ENCODE results near the gene ICA1L.

ICA1L gene

DNA sequence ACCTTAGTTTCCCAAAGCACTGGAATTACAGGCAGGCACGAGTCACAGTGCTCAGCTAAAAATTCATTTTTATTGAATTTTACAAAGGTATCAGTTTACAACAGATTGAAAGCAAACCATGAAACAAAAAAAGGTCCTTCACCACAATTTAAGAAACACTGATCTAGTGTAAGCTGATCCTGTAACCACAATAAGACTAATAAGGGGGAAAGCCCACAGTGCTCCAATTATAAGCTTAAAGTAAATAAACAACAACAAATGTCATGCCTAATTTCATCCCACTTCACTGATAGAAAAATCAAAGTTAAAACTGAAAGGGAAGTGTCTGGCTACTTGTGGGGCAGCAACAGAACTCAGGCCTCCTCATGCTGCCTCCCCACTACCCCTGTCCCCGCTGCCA lies 49.2 kb downstream of the ICA1L start:
- TF ChIP-seq, protein P1, sequence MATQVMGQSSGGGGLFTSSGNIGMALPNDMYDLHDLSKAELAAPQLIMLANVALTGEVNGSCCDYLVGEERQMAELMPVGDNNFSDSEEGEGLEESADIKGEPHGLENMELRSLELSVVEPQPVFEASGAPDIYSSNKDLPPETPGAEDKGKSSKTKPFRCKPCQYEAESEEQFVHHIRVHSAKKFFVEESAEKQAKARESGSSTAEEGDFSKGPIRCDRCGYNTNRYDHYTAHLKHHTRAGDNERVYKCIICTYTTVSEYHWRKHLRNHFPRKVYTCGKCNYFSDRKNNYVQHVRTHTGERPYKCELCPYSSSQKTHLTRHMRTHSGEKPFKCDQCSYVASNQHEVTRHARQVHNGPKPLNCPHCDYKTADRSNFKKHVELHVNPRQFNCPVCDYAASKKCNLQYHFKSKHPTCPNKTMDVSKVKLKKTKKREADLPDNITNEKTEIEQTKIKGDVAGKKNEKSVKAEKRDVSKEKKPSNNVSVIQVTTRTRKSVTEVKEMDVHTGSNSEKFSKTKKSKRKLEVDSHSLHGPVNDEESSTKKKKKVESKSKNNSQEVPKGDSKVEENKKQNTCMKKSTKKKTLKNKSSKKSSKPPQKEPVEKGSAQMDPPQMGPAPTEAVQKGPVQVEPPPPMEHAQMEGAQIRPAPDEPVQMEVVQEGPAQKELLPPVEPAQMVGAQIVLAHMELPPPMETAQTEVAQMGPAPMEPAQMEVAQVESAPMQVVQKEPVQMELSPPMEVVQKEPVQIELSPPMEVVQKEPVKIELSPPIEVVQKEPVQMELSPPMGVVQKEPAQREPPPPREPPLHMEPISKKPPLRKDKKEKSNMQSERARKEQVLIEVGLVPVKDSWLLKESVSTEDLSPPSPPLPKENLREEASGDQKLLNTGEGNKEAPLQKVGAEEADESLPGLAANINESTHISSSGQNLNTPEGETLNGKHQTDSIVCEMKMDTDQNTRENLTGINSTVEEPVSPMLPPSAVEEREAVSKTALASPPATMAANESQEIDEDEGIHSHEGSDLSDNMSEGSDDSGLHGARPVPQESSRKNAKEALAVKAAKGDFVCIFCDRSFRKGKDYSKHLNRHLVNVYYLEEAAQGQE (IDR thresholded peaks at IDR 0.05; ENCODE audit: insufficient read depth in 1 of 2, low read depth in 2 of 2, low read length in 2 of 2), result no peak
- TF ChIP-seq TAF1 (IDR thresholded peaks at IDR 0.05; ENCODE audit: borderline replicate concordance, insufficient read depth, low read length), result no peak
- TF ChIP-seq FOXP2 (optimal IDR thresholded peaks at IDR 0.05; ENCODE audit: borderline replicate concordance, extremely low read depth, extremely low read length, insufficient read depth), result no peak
- TF ChIP-seq SIN3A (IDR thresholded peaks at IDR 0.05; ENCODE audit: borderline replicate concordance, insufficient read depth, low read length), result no peak
- TF ChIP-seq POLR2AphosphoS5 (IDR thresholded peaks at IDR 0.05; ENCODE audit: low read depth, low read length), result no peak

DNA sequence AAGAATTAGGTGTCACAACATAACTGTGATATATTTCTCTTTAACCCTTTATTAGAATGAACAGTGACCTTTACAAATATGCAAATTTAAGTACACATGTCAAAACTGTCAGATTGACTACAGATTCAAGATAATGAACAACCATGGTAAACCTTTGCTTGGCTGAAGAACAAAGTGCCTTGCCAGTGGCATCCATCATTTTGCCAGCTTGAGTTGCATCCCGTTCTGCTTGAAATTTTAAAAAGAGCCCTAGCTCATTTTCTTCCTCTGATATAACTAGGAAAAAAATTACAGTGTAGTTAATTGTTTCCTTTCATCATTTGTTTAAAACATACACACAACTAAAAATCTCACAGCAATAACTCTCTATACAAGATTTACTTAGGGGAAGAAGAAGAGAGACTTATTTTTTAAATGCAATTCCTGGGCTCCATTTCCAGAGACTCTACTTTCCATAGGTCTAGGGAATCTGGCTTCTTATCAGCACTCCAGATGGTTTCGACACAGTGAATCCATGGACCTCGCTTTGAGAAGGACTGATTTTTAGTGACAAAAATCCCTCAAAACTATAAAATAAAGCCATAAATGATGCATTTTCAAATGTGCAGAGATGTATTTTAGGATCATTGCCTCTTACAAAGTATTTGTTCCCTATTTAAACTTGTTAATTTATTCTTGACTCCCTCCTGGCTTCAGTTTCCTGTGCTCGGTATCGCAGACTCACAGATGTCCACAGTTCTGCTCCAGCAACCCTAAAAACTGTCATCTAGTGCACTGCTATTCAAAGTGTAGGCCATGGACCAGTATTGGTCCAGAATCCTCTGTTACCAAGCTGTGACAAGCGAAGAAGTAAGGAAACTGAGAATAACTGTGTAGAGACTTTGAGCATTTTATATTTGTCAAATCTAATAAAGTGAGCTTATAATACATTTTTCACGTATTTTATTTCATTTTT lies 50.1 kb downstream of the ICA1L start:
- TF ChIP-seq FOXP2 (optimal IDR thresholded peaks at IDR 0.05; ENCODE audit: borderline replicate concordance, extremely low read depth, extremely low read length, insufficient read depth) (no peak), TAF1 (IDR thresholded peaks at IDR 0.05; ENCODE audit: borderline replicate concordance, insufficient read depth, low read length) (no peak), SIN3A (IDR thresholded peaks at IDR 0.05; ENCODE audit: borderline replicate concordance, insufficient read depth, low read length) (no peak), POLR2AphosphoS5 (IDR thresholded peaks at IDR 0.05; ENCODE audit: low read depth, low read length) (no peak)
- TF ChIP-seq, protein P1 (IDR thresholded peaks at IDR 0.05; ENCODE audit: insufficient read depth in 1 of 2, low read depth in 2 of 2, low read length in 2 of 2), result no peak

DNA sequence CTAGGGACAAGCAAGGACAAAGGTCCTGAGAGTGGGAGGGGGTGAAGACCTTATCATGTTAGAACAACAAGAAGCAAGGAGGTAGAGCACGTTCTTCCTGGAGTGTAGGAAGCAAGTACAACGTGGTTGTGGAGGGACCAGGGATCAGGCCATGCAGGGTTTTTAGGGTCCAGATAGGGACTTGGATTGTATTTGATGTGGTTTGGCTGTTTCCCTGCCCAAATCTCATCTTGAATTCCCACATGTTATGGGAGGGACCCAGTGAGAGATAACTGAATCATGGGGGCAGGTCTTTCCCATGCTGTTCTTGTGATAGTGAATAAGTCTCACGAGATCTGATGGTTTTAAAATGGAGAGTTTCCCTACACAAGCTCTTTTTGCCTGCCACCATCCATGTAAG lies 53.2 kb downstream of the ICA1L start:
- no peak for TF ChIP-seq FOXP2 (optimal IDR thresholded peaks at IDR 0.05; ENCODE audit: borderline replicate concordance, extremely low read depth, extremely low read length, insufficient read depth)
- TF ChIP-seq TAF1 (IDR thresholded peaks at IDR 0.05; ENCODE audit: borderline replicate concordance, insufficient read depth, low read length), result no peak
- TF ChIP-seq SIN3A (IDR thresholded peaks at IDR 0.05; ENCODE audit: borderline replicate concordance, insufficient read depth, low read length), result no peak
- TF ChIP-seq POLR2AphosphoS5 (IDR thresholded peaks at IDR 0.05; ENCODE audit: low read depth, low read length), result no peak
- TF ChIP-seq, protein P1 (IDR thresholded peaks at IDR 0.05; ENCODE audit: insufficient read depth in 1 of 2, low read depth in 2 of 2, low read length in 2 of 2), result no peak

DNA sequence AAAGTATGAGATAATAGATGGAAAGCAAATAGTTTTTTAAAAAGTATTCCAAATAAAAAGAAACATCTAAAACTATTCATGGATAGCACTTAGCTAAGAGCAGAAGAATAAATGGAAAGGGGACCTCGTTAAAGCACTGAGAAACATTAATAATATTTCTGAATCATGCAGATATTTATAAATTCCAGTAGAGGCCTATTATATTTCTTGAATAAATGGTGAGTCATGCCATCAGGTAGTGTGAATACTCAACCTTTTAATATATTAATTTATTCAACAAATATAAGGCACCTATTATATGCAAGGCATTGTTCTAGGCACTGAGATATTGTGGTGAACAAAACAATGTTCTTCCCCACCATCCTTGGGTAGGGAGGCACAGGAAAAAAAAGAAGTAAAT lies 53.8 kb downstream of the ICA1L start:
- no peak for TF ChIP-seq POLR2AphosphoS5 (IDR thresholded peaks at IDR 0.05; ENCODE audit: low read depth, low read length)
- TF ChIP-seq, protein P1 (IDR thresholded peaks at IDR 0.05; ENCODE audit: insufficient read depth in 1 of 2, low read depth in 2 of 2, low read length in 2 of 2), result no peak
- no peak for TF ChIP-seq TAF1 (IDR thresholded peaks at IDR 0.05; ENCODE audit: borderline replicate concordance, insufficient read depth, low read length)
- no peak for TF ChIP-seq SIN3A (IDR thresholded peaks at IDR 0.05; ENCODE audit: borderline replicate concordance, insufficient read depth, low read length)
- no peak for TF ChIP-seq FOXP2 (optimal IDR thresholded peaks at IDR 0.05; ENCODE audit: borderline replicate concordance, extremely low read depth, extremely low read length, insufficient read depth)

Data from PFSK-1 (cell line).